GM21529 (cell line): ENCODE results near the gene THAP8.
A peak's percentile ranks its signal among the peaks of the same experiment; 100 is the strongest.

Source experiments
- ATAC-seq: cut with Tn5 transposase; IDR thresholded peaks from one replicate; pipeline ENCODE4 v1.9.1; 2021; ENCODE audit not compliant: unreplicated experiment

Gene THAP8

DNA sequence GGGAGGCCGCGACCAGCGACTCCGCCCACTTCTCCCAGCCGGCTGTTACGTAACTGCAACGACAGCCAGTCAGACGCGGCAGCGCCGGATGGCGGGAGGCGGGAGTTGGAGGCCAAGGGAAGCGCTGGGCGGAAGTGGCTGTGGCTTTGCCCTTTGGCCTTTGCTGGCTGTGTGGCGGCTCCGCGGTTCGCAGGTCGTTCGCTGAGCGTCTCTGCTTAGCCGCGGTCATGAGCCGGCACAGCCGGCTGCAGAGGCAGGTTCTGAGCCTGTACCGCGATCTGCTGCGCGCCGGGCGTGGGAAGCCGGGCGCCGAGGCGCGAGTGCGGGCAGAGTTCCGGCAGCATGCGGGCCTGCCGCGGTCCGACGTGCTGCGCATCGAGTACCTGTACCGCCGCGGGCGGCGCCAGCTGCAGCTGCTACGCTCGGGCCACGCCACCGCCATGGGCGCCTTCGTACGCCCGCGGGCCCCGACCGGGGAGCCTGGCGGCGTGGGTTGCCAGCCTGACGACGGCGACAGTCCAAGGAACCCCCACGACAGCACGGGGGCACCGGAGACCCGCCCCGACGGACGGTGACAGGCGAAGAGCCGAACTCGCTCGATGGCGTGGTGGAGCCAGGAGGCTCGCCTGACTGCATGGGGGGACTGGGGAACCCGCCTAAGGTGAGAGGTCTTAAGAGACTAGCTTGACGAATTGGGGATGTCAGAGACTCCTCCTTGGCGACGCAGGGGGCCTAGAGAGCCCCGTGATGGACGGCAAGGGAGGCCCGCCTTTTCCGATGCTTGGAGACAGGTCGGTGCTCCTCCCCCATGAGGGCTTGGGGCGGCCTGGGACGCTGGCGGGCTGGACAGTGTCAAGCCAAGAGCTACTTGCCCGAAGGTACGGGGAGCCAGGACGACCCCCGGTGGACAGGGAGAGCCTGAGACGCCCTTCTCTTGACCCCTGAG lies 58.8 kb downstream of the THAP8 start, which contains the start of gene SDHAF1:
Gene SDHAF1, plus strand, starts transcription at position 141 of the 946 bp plus-strand sequence. Its CDS starts 87 bp downstream, at position 228.
- ATAC-seq, result peak; percentile 87

- no peak for ATAC-seq
Observed at GRCh38 chr19:35993923-35994598, 60.0 kb downstream of the THAP8 start.

DNA sequence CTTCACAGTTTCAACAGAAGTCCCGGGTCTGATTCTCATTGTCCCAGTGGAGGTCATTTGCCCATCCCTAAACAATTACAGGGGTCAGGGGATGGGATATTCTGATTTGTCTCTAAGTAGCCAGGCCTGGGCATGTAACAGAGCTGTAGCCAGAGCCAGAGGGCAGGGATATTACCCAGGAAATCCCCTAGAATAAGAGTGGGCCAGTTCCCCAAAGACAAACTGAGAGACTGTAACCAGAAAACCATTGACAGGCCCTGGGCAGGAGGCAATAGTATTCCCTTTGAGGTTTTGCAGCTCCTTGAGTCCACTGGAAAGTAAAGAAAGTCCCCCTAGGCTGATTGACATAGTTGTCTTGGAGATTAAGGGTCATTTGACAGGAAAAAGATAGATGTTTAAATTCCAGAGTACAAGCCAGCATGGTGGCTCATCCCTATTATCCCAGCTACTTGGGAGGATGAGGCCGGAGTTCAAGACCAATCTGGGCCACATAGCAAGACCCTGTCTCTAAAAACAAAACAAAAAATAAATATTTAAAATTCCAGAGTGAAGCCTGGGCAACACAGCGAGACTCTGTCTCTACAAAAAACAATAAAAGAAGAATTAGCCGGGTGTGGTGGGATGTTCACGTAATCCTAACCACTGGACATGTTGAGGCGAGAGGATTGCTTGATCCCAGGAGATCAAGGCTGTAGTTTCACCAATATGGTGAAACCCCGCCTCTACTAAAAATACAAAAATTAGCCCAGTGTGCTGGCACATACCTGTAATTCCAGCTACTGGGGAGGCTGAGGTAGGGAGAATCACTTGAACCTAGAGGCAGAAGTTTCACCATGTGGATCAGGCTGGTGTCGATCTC lies 60.9 kb downstream of the THAP8 start:
- no peak for ATAC-seq

- ATAC-seq, result no peak
Observed at GRCh38 chr19:35991731-35992450, 62.2 kb downstream of the THAP8 start.

GRCh38 chr19:35990771-35991730 lies 63.0 kb downstream of the THAP8 start:
- ATAC-seq, result no peak

DNA sequence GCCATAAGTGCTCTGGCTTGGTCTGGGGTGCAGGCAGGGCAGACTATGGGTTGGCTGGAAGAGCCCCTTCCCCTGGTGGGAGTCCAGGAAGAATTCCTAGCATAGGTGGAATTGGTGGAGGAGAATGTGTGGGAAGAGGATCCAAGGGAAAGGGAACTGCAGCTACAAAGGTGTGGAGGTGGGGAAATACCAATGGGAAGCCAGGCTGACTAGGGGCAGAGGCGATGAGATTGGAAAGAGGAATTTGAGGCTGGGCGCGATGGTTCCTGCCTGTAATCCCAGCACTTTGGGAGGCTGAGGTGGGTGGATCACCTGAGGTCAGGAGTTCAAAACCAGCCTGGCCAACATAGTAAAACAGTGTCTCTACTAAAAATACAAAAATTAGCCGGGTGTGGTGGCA lies 63.9 kb downstream of the THAP8 start:
- no peak for ATAC-seq

- ATAC-seq, result no peak
Observed at GRCh38 chr19:35988824-35989223, 65.3 kb downstream of the THAP8 start.

DNA sequence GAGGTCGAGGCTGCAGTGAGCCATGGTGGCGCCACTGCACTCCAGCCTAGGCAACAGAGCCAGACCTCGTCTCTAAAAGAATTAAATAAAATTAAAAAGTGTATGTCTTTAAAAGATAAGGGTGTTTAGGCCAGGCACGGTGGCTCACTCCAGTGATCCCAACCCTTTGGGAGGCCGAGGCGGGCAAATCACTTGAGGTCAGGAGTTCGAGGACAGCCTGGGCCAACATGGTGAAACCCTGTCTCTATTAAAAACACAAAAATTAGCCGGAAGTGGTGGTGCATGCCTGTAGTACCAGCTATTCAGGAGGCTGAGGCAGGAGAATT lies 66.6 kb downstream of the THAP8 start:
- ATAC-seq, result no peak

DNA sequence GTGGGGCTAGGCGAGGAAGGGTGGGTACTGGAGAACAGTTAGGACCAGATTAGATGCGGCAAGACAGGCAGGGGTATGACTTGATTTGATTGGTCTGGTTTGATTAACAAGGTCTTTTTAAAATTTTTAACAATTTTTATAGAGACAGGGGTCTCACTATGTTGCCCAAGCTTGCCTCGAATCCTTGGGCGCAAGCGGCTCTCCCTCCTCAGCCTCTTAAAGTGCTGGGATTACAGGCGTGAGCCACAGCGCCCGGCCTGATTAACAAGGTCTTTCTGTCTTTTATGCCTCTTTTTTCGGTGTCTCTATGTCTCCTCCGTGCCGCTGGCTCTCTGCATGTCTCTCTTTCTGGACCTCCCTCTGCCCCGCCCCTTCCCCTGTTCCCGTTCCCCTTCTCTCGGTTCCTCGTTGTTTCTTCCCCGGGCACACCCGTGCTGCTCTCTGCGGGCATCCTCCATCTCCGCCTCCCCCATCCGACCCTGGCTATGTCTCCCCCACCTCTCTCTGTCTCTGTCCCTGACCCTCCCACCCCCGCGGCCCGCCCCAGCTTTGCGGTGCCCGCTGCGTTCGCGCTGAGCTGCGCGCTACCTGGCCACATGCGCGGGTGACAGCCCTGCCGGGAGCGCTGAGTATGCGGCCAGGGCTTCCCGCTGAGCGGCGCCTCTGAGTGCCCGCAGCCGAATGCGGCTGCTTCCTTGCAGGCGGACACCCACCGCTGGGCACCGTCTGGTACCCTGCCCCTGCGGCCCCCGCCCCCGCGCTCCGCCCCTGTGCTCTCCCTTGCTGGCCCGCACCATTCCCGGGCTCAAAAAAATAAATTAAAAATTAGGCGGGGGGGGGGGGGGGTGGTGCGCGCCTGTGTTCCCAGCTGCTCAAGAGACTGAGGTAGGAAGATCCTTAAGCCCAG lies 67.2 kb downstream of the THAP8 start:
- ATAC-seq, result no peak

DNA sequence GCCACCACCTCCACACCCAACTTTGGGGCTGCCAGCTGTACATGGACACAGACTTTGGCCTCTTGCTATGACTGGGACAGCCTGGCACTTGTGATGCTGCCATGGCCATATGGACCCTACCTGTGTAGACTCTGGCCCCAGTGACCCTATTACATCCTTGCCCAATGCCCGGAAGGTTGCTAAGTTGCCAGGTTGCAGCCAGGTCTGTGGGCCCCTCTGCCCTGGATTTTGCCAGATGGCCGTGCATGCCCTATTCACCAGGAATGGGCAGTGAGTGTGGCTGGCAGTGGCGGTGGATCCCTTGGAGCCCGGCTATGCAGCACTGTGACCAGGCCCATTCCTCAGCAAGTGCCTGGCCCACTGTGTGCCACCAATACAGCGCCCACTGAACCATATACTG lies 68.0 kb downstream of the THAP8 start:
- ATAC-seq, result no peak
